SK-N-SH treated with all-trans-retinoic acid at 6 μM for 48 hours (cell line): ENCODE measurements around the gene FKBP2.

Source experiments
- ATAC-seq: fragments of 200-7000 bp; cut with Tn5 transposase; 3 replicates; pipeline ENCODE4 v1.9.1; 2020; ENCODE audit warnings: mild to moderate bottlenecking, moderate library complexity
- ARNTL ChIP-seq: fragments of 450-650 bp; formaldehyde crosslinking; IDR thresholded peaks from 2 replicates; pipeline ENCODE4 v1.5.0; 2020; ENCODE audit warnings: low read depth, mild to moderate bottlenecking, moderate library complexity, borderline replicate concordance
- BACH2 ChIP-seq: fragments of 250-450 bp; sonication (Bioruptor Pico); IDR thresholded peaks from 2 replicates; pipeline ENCODE4 v1.9.0; 2021; ENCODE audit warnings: mild to moderate bottlenecking, borderline replicate concordance
- CREB5 ChIP-seq: fragments of 250-450 bp; sonication (Bioruptor Pico); IDR thresholded peaks from 2 replicates; pipeline ENCODE4 v1.5.1; 2020; ENCODE audit warnings: low read depth, mild to moderate bottlenecking, moderate library complexity
- CSDC2 ChIP-seq: fragments of 250-450 bp; sonication (Bioruptor Pico); IDR thresholded peaks from 2 replicates; pipeline ENCODE4 v1.5.0; 2020; ENCODE audit warnings: mild to moderate bottlenecking, moderate library complexity
- CSRNP3 ChIP-seq: fragments of 250-450 bp; sonication (Bioruptor Pico); IDR thresholded peaks from 2 replicates; pipeline ENCODE4 v1.5.1; 2021; ENCODE audit warnings: mild to moderate bottlenecking, moderate library complexity
- ESRRG ChIP-seq: fragments of 250-450 bp; sonication (Bioruptor Pico); IDR thresholded peaks from 2 replicates; pipeline ENCODE4 v1.6.1; 2021; ENCODE audit warnings: mild to moderate bottlenecking
- GLIS3 ChIP-seq: fragments of 250-450 bp; sonication (Bioruptor Pico); IDR thresholded peaks from 2 replicates; pipeline ENCODE4 v1.5.0; 2020; ENCODE audit warnings: mild to moderate bottlenecking, moderate library complexity
- ISL1 ChIP-seq: fragments of 250-450 bp; sonication (Bioruptor Pico); IDR thresholded peaks from 2 replicates; pipeline ENCODE4 v2.1.2; 2022; ENCODE audit warnings: mild to moderate bottlenecking, moderate library complexity
- OSR1 ChIP-seq: fragments of 250-450 bp; sonication (Bioruptor Pico); IDR thresholded peaks from 2 replicates; pipeline ENCODE4 v1.8.0; 2022; ENCODE audit warnings: moderate library complexity, mild to moderate bottlenecking, inconsistent platforms
- PATZ1 ChIP-seq: fragments of 250-450 bp; sonication (Bioruptor Pico); IDR thresholded peaks from 2 replicates; pipeline ENCODE4 v1.8.0; 2020; ENCODE audit warnings: mild to moderate bottlenecking, moderate library complexity, borderline replicate concordance
- POU6F1 ChIP-seq: fragments of 250-450 bp; sonication (Bioruptor Pico); IDR thresholded peaks from 2 replicates; pipeline ENCODE4 v1.8.0; 2021; ENCODE audit warnings: low read depth, mild to moderate bottlenecking, moderate library complexity, borderline replicate concordance
- PPARA ChIP-seq: fragments of 250-450 bp; sonication (Bioruptor Pico); IDR thresholded peaks from 2 replicates; pipeline ENCODE4 v1.5.0; 2020; ENCODE audit warnings: mild to moderate bottlenecking, borderline replicate concordance
- RARB ChIP-seq: fragments of 250-450 bp; sonication (Bioruptor Pico); IDR thresholded peaks from 2 replicates; pipeline ENCODE4 v1.8.0; 2021; ENCODE audit warnings: mild to moderate bottlenecking, moderate library complexity
- SNAI2 ChIP-seq: fragments of 250-450 bp; sonication (Bioruptor Pico); IDR thresholded peaks from 2 replicates; pipeline ENCODE4 v1.5.0; 2020; ENCODE audit warnings: mild to moderate bottlenecking, moderate library complexity
- TCF4 ChIP-seq: fragments of 250-450 bp; sonication (Bioruptor Pico); IDR thresholded peaks from 2 replicates; pipeline ENCODE4 v1.8.0; 2021; ENCODE audit warnings: mild to moderate bottlenecking, moderate library complexity, borderline replicate concordance
- TOX ChIP-seq: fragments of 250-450 bp; sonication (Bioruptor Pico); IDR thresholded peaks from 2 replicates; pipeline ENCODE4 v1.8.0; 2021; ENCODE audit warnings: mild to moderate bottlenecking, moderate library complexity, borderline replicate concordance
- ZC3H10 ChIP-seq: fragments of 250-450 bp; sonication (Bioruptor Pico); IDR thresholded peaks from 2 replicates; pipeline ENCODE4 v1.5.1; 2021; ENCODE audit warnings: mild to moderate bottlenecking, moderate library complexity
- ZFP3 ChIP-seq: fragments of 250-450 bp; sonication (Bioruptor Pico); IDR thresholded peaks from 2 replicates; pipeline ENCODE4 v1.5.0; 2020; ENCODE audit warnings: mild to moderate bottlenecking, moderate library complexity
- ZFP30 ChIP-seq: fragments of 450-650 bp; formaldehyde crosslinking; IDR thresholded peaks from 2 replicates; pipeline ENCODE4 v1.5.0; 2022; ENCODE audit warnings: mild to moderate bottlenecking, moderate library complexity
- ZNF565 ChIP-seq: fragments of 450-650 bp; formaldehyde crosslinking; conservative IDR thresholded peaks from 2 replicates; pipeline ENCODE4 v1.5.0; 2020; ENCODE audit warnings: low read depth, mild to moderate bottlenecking, moderate library complexity
- ZNF70 ChIP-seq: fragments of 450-650 bp; formaldehyde crosslinking; IDR thresholded peaks from 2 replicates; pipeline ENCODE4 v1.5.0; 2020; ENCODE audit warnings: mild to moderate bottlenecking, moderate library complexity
- ZNF8 ChIP-seq: fragments of 450-650 bp; formaldehyde crosslinking; IDR thresholded peaks from 2 replicates; pipeline ENCODE4 v1.5.0; 2020; ENCODE audit warnings: mild to moderate bottlenecking, moderate library complexity

The FKBP2 gene

GRCh38 chr11:64224151-64224890, 16.6 kb upstream of the FKBP2 start:
- TF ChIP-seq ZC3H10 (CRISPR knock-in tag) (no peak), CREB5 (CRISPR knock-in tag) (no peak), BACH2 (CRISPR knock-in tag) (no peak), ZFP30 (CRISPR knock-in tag) (no peak), POU6F1 (CRISPR knock-in tag) (no peak), ARNTL (CRISPR knock-in tag) (no peak), ZNF70 (CRISPR knock-in tag) (no peak), ESRRG (CRISPR knock-in tag) (no peak), ZNF8 (CRISPR knock-in tag) (no peak), PPARA (CRISPR knock-in tag) (no peak), CSRNP3 (no peak), PATZ1 (CRISPR knock-in tag) (no peak), TOX (CRISPR knock-in tag) (no peak), ZFP3 (CRISPR knock-in tag) (no peak), CSDC2 (CRISPR knock-in tag) (no peak), OSR1 (no peak), ZNF565 (CRISPR knock-in tag) (no peak), SNAI2 (CRISPR knock-in tag) (no peak), TCF4 (CRISPR knock-in tag) (no peak), RARB (no peak)
- ATAC-seq, result no peak

GRCh38 chr11:64224891-64225607, 15.8 kb upstream of the FKBP2 start:
- ATAC-seq, result no peak; the same call in 2 of the 3 replicates
- no peak for TF ChIP-seq ESRRG (CRISPR knock-in tag)

- peak; percentile 84 for ATAC-seq
- TF ChIP-seq TCF4 (CRISPR knock-in tag), result no peak
- TF ChIP-seq SNAI2 (CRISPR knock-in tag), result no peak
- no peak for TF ChIP-seq ARNTL (CRISPR knock-in tag)
- no peak for TF ChIP-seq ZNF565 (CRISPR knock-in tag)
- TF ChIP-seq ZFP3 (CRISPR knock-in tag), result no peak
- TF ChIP-seq TOX (CRISPR knock-in tag), result no peak
- TF ChIP-seq PATZ1 (CRISPR knock-in tag), result no peak
- no peak for TF ChIP-seq CREB5 (CRISPR knock-in tag)
- TF ChIP-seq ZNF70 (CRISPR knock-in tag), result no peak
- TF ChIP-seq POU6F1 (CRISPR knock-in tag), result no peak
- no peak for TF ChIP-seq GLIS3
- TF ChIP-seq ISL1 (CRISPR knock-in tag), result no peak
Measured at GRCh38 chr11:64225608-64226506, 15.0 kb upstream of the FKBP2 start, which contains the start of the genes NUDT22 and TRPT1. TSS of gene NUDT22 (plus strand) at chr11:64226274. CDS start at chr11:64226653, 379 bp downstream. TSS of gene TRPT1 (minus strand) at chr11:64226186. CDS start at chr11:64225860, 326 bp downstream.
